ENCODE measurements around the gene COL21A1.

The COL21A1 gene

GRCh38 chr6:56036916-56037600, 210.3 kb downstream of the COL21A1 start:
- TF ChIP-seq, protein P1, sequence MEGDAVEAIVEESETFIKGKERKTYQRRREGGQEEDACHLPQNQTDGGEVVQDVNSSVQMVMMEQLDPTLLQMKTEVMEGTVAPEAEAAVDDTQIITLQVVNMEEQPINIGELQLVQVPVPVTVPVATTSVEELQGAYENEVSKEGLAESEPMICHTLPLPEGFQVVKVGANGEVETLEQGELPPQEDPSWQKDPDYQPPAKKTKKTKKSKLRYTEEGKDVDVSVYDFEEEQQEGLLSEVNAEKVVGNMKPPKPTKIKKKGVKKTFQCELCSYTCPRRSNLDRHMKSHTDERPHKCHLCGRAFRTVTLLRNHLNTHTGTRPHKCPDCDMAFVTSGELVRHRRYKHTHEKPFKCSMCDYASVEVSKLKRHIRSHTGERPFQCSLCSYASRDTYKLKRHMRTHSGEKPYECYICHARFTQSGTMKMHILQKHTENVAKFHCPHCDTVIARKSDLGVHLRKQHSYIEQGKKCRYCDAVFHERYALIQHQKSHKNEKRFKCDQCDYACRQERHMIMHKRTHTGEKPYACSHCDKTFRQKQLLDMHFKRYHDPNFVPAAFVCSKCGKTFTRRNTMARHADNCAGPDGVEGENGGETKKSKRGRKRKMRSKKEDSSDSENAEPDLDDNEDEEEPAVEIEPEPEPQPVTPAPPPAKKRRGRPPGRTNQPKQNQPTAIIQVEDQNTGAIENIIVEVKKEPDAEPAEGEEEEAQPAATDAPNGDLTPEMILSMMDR (IDR thresholded peaks at IDR 0.05; ENCODE audit: insufficient read depth, low read length, poor library complexity, severe bottlenecking): no peak
- Histone ChIP-seq H3K27me3 (replicated peaks; ENCODE audit: control insufficient read depth, insufficient read depth, low read length) (no peaks in the 10 kb centered on the region), H3K4me3 (replicated peaks; ENCODE audit: low read depth, low read length) (no peak overlapping the region), H3K36me3 (ENCODE audit: control insufficient read depth, insufficient read depth, low read length) (no peaks in the 10 kb centered on the region)
- no peak for DNase-seq (ENCODE audit: extremely low read depth, insufficient read length)

GRCh38 chr6:56033401-56033800, 214.0 kb downstream of the COL21A1 start:
- H3K4me3 ChIP-seq (replicated peaks; ENCODE audit: low read depth, low read length): no peak overlapping the region
- no peaks in the 10 kb centered on the region for H3K27me3 ChIP-seq (replicated peaks; ENCODE audit: control insufficient read depth, insufficient read depth, low read length)
- DNase-seq (ENCODE audit: extremely low read depth, insufficient read length): no peak
- TF ChIP-seq, protein P1 (IDR thresholded peaks at IDR 0.05; ENCODE audit: insufficient read depth, low read length, poor library complexity, severe bottlenecking): no peak
- no peaks in the 10 kb centered on the region for H3K36me3 ChIP-seq (ENCODE audit: control insufficient read depth, insufficient read depth, low read length)

DNA sequence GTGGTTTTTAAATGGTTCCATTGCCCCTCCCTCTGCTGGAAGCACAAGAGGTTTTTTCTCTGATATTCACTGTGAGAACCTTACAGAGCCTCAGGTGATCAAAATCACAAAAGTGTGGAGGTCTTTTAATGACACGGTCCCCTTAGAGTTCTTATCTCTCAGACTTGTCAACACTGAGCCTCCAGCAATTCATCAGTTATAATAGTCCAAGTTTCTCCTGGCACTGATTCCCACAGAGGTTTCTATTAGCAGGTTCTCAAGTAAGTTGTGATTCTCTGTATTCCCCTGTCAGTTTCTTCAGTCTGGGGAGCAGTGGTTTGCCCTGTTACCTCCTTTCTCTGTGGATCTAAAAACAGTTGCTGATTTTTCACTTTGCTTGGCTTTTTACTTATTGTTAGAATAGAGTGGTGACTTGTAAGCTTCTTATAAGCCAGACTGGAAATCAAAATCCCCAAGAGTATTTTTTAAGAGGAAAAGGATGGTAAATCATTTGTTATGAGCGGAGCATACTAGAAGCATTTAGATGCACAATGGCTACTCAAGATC, 214.6 kb downstream of the COL21A1 start:
- Histone ChIP-seq H3K36me3 (ENCODE audit: control insufficient read depth, insufficient read depth, low read length) (no peaks in the 10 kb centered on the region), H3K4me3 (replicated peaks; ENCODE audit: low read depth, low read length) (no peak overlapping the region), H3K27me3 (replicated peaks; ENCODE audit: control insufficient read depth, insufficient read depth, low read length) (no peaks in the 10 kb centered on the region)
- no peak for DNase-seq (ENCODE audit: extremely low read depth, insufficient read length)
- TF ChIP-seq, protein P1 (IDR thresholded peaks at IDR 0.05; ENCODE audit: insufficient read depth, low read length, poor library complexity, severe bottlenecking): no peak

- TF ChIP-seq, protein P1 (IDR thresholded peaks at IDR 0.05; ENCODE audit: insufficient read depth, low read length, poor library complexity, severe bottlenecking): no peak
- H3K36me3 ChIP-seq (ENCODE audit: control insufficient read depth, insufficient read depth, low read length): no peaks in the 10 kb centered on the region
- DNase-seq (ENCODE audit: extremely low read depth, insufficient read length): no peak
- no peak overlapping the region for H3K4me3 ChIP-seq (replicated peaks; ENCODE audit: low read depth, low read length)
- H3K27me3 ChIP-seq (replicated peaks; ENCODE audit: control insufficient read depth, insufficient read depth, low read length): no peaks in the 10 kb centered on the region; the same call in 1 of the 2 replicates
These were observed 219.5 kb downstream of the COL21A1 start for GRCh38 chr6:56027865-56028264.

- H3K36me3 ChIP-seq (ENCODE audit: control insufficient read depth, insufficient read depth, low read length): no peaks in the 10 kb centered on the region
- no peak overlapping the region for H3K4me3 ChIP-seq (replicated peaks; ENCODE audit: low read depth, low read length)
- no peak for DNase-seq (ENCODE audit: extremely low read depth, insufficient read length)
- TF ChIP-seq, protein P1 (IDR thresholded peaks at IDR 0.05; ENCODE audit: insufficient read depth, low read length, poor library complexity, severe bottlenecking): no peak
- no peaks in the 10 kb centered on the region; the same call in 1 of the 2 replicates for H3K27me3 ChIP-seq (replicated peaks; ENCODE audit: control insufficient read depth, insufficient read depth, low read length)
These were observed 220.8 kb downstream of the COL21A1 start for GRCh38 chr6:56026455-56027180.

Measured in GM06990 (cell line).